Vagina (tissue), 2 donors: ENCODE results near the gene CRKL. TPM values are rescaled to one million over a fixed set of nuclear protein-coding genes. Genes with fewer than 3 reads are reported as not detected.

Experiments used
- DNase-seq, 2 donors: peaks; one replicate each; pipeline ENCODE4 v3.0.0-alpha.2; 2017; ENCODE audit errors: extremely low spot score in 2 of 2
- H3K27ac ChIP-seq: fragments of 200-600 bp; sonication (generic); one replicate; pipeline ENCODE4 v1.5.1; 2019
- H3K27me3 ChIP-seq: fragments of 200-600 bp; sonication (generic); one replicate; pipeline ENCODE4 v1.5.1; 2019
- H3K36me3 ChIP-seq, 2 donors: fragments of 200-600 bp; sonication (generic); one replicate each; pipeline ENCODE4 v1.5.1; 2017 to 2019
- H3K4me1 ChIP-seq: fragments of 200-600 bp; sonication (generic); one replicate; pipeline ENCODE4 v1.5.1; 2019
- H3K4me3 ChIP-seq, 2 donors: fragments of 200-600 bp; sonication (generic); 1 replicate in 1 of 2; 2 replicates in 1 of 2; pipeline ENCODE4 v1.5.1; 2016 to 2019
- H3K9me3 ChIP-seq: fragments of 200-600 bp; sonication (generic); one replicate; pipeline ENCODE4 v1.5.1; 2019
- CTCF ChIP-seq, 3 experiments: fragments of 450-650 bp in 2 of 3; fragments of 200-600 bp in 1 of 3; sonication (generic) in 1 of 3; IDR thresholded peaks; one replicate each; pipeline ENCODE4 v1.5.1; 2017 to 2019; ENCODE audit warnings: antibody characterized with exemption in 3 of 3, mild to moderate bottlenecking in 2 of 3, moderate library complexity in 2 of 3
- POLR2A ChIP-seq, 2 donors: fragments of 450-650 bp; IDR thresholded peaks; one replicate each; pipeline ENCODE4 v1.6.1; 2017; ENCODE audit warnings: antibody characterized with exemption in 2 of 2, mild to moderate bottlenecking in 2 of 2, moderate library complexity in 2 of 2
- POLR2AphosphoS5 ChIP-seq, 2 donors: sonication (generic); formaldehyde crosslinking; IDR thresholded peaks; one replicate each; pipeline ENCODE4 v1.9.0; 2017; ENCODE audit warnings: antibody characterized with exemption in 2 of 2, mild to moderate bottlenecking in 2 of 2, low read depth in 1 of 2; ENCODE audit not compliant: insufficient read depth in 1 of 2
- intact Hi-C: fragments of 100-400 bp; cut with DNase I; formaldehyde crosslinking; loops from one replicate; pipeline ENCODE4 v1.15.1; 2023
- total RNA-seq: library from RNA; depleted of rRNA; stranded (reverse); fragments of >200 nt; gene quantifications from one replicate; pipeline ENCODE4 v1.2.3, GENCODE V29; 2016

The CRKL gene
- total RNA-seq, 1 donor from 2014 or later, result 37.6 TPM

- H3K4me1 ChIP-seq, result peaks cover 35% of the 10 kb centered on the region
- peaks cover 0 to 18% of the 10 kb centered on the region in 2 donors for H3K36me3 ChIP-seq
- TF ChIP-seq POLR2AphosphoS5 (IDR thresholded peaks at IDR 0.05; ENCODE audit: insufficient read depth in 1 of 2, low read depth in 1 of 2), result no peak
- TF ChIP-seq POLR2A (IDR thresholded peaks at IDR 0.05), result no peak
- TF ChIP-seq CTCF (IDR thresholded peaks at IDR 0.05), result no peak
- intact Hi-C loops, result no loop called here
- H3K27ac ChIP-seq, result no peak overlapping the region
- no peaks in the 10 kb centered on the region for H3K27me3 ChIP-seq
- H3K9me3 ChIP-seq, result no peaks in the 10 kb centered on the region
- no peak for DNase-seq
- no peak overlapping the region for H3K4me3 ChIP-seq
These were observed 29.1 kb downstream of the CRKL start for GRCh38 chr22:20946080-20946986.

- intact Hi-C loops, result no loop called here
- Histone ChIP-seq H3K36me3 (peaks cover 0 to 24% of the 10 kb centered on the region in 2 donors), H3K9me3 (no peaks in the 10 kb centered on the region), H3K4me1 (peaks cover 36% of the 10 kb centered on the region), H3K4me3 (no peak overlapping the region), H3K27ac (no peak overlapping the region), H3K27me3 (no peaks in the 10 kb centered on the region)
- TF ChIP-seq POLR2A (IDR thresholded peaks at IDR 0.05) (no peak), POLR2AphosphoS5 (IDR thresholded peaks at IDR 0.05; ENCODE audit: insufficient read depth in 1 of 2, low read depth in 1 of 2) (no peak), CTCF (IDR thresholded peaks at IDR 0.05) (no peak)
- DNase-seq, result no peak
These were observed 29.8 kb downstream of the CRKL start for GRCh38 chr22:20946991-20947390.

GRCh38 chr22:20948450-20948849 is 31.2 kb downstream of the CRKL start:
- intact Hi-C loops, result no loop called here
- no peak overlapping the region for H3K4me3 ChIP-seq
- peaks cover 0 to 35% of the 10 kb centered on the region in 2 donors for H3K36me3 ChIP-seq
- H3K4me1 ChIP-seq, result peaks cover 36% of the 10 kb centered on the region
- no peaks in the 10 kb centered on the region for H3K9me3 ChIP-seq
- TF ChIP-seq POLR2A (IDR thresholded peaks at IDR 0.05), result no peak
- no peak for TF ChIP-seq CTCF (IDR thresholded peaks at IDR 0.05)
- TF ChIP-seq POLR2AphosphoS5 (IDR thresholded peaks at IDR 0.05; ENCODE audit: insufficient read depth in 1 of 2, low read depth in 1 of 2), result no peak
- DNase-seq, result no peak
- no peaks in the 10 kb centered on the region for H3K27me3 ChIP-seq
- H3K27ac ChIP-seq, result no peak overlapping the region

GRCh38 chr22:20948989-20949388 is 31.8 kb downstream of the CRKL start:
- intact Hi-C loops, result no loop called here
- Histone ChIP-seq H3K27ac (no peak overlapping the region), H3K4me1 (peaks cover 34% of the 10 kb centered on the region), H3K27me3 (no peaks in the 10 kb centered on the region), H3K4me3 (no peak overlapping the region), H3K36me3 (peaks cover 0 to 35% of the 10 kb centered on the region in 2 donors), H3K9me3 (no peaks in the 10 kb centered on the region)
- DNase-seq, result no peak
- TF ChIP-seq POLR2A (IDR thresholded peaks at IDR 0.05) (no peak), CTCF (IDR thresholded peaks at IDR 0.05) (no peak), POLR2AphosphoS5 (IDR thresholded peaks at IDR 0.05; ENCODE audit: insufficient read depth in 1 of 2, low read depth in 1 of 2) (no peak)

- H3K4me3 ChIP-seq, result no peak overlapping the region
- intact Hi-C loops, result no loop called here
- peaks cover 40% of the 10 kb centered on the region for H3K4me1 ChIP-seq
- H3K36me3 ChIP-seq, result peaks cover 0 to 35% of the 10 kb centered on the region in 2 donors
- no peaks in the 10 kb centered on the region for H3K27me3 ChIP-seq
- H3K9me3 ChIP-seq, result no peaks in the 10 kb centered on the region
- H3K27ac ChIP-seq, result no peak overlapping the region
- TF ChIP-seq CTCF (IDR thresholded peaks at IDR 0.05) (no peak), POLR2AphosphoS5 (IDR thresholded peaks at IDR 0.05; ENCODE audit: insufficient read depth in 1 of 2, low read depth in 1 of 2) (no peak), POLR2A (IDR thresholded peaks at IDR 0.05) (no peak)
- DNase-seq, result no peak
These were observed 32.5 kb downstream of the CRKL start for GRCh38 chr22:20949698-20950183.
